Heart left ventricle (tissue), 13 donors: ENCODE data around the gene REM2.

Experiments used
- CTCF ChIP-seq, 12 donors: fragments of 200-600 bp; sonication (generic) in 4 of 12; IDR thresholded peaks; one replicate each; pipeline versions ENCODE4 v1.5.0 to v1.8.0; 2018 to 2022; ENCODE audit warnings: antibody characterized with exemption in 12 of 12, mild to moderate bottlenecking in 5 of 12
- POLR2A ChIP-seq, 2 donors: fragments of 450-650 bp; IDR thresholded peaks; one replicate each; pipeline ENCODE4 v1.6.1; 2017; ENCODE audit warnings: antibody characterized with exemption in 2 of 2, mild to moderate bottlenecking in 2 of 2, moderate library complexity in 2 of 2
- donor health status: ischemic (EF 13 %, LVEDD 7.1; RV severe dilation, severe dysfunction).
- donor health status: DM: no; HTN: yes; CAD: no.
- donor health status: DM: no; HTN: no; CAD: no.
- donor health status: ischemic (EF 25% LVEDD 6.9; RV normal size, moderate dysfunction).
- donor health status: ischemic (EF 25% LVEDD 5.7; RV mildly dilated, moderate dysfunction).
- donor health status: ischemic (EF 35%, LVEDD 5.7; RV mildly dilated, moderate dysfunction).
- donor health status: nonischemic (EF 11% LVEDD 7.7; RV severe dilation, severe dysfunction).
- donor health status: DM: yes; HTN: yes; CAD: no.
- donor health status: PGD.
- donor health status: ischemic (EF 29% LVEDD 5.4; RV normal size, mild dysfunction).
- donor health status: nonischemic (EF 23%, LVEDD 6.1; RV moderate dilation, normal function).

DNA sequence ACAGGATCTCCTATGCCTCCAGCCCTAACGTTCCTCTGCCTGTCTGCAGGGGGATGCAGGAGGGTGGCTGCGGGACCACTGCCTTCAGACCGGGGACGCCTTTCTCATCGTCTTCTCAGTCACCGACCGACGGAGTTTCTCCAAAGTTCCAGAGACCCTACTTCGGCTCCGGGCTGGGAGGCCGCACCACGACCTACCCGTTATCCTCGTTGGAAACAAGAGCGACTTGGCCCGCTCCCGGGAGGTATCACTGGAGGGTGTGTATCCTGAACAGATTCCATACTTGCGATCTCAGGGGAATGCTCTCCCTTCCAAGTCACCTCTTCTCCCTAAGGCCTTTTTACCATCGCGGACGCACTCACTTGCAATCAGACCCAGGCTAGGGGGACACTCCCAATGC lies 3.0 kb downstream of the REM2 start:
- TF ChIP-seq CTCF (IDR thresholded peaks at IDR 0.05) (no peak), POLR2A (IDR thresholded peaks at IDR 0.05) (no peak)
